Gastroesophageal sphincter (tissue), 4 donors: ENCODE measurements around the gene IFT80. TPM values are rescaled to one million over a fixed set of nuclear protein-coding genes. Genes with fewer than 3 reads are reported as not detected.

Experiments
- ATAC-seq: fragments of 150-250 bp; one replicate; pipeline ENCODE4 v1.9.1; 2016; ENCODE audit warnings: mild to moderate bottlenecking, moderate library complexity
- H3K27ac ChIP-seq, 4 donors: fragments of 200-600 bp; sonication (generic) in 3 of 4; 1 replicate in 3 of 4; 2 replicates in 1 of 4; pipeline ENCODE4 v1.5.1; 2016 to 2019
- H3K27me3 ChIP-seq: fragments of 200-600 bp; sonication (generic); one replicate; pipeline ENCODE4 v1.5.1; 2019
- H3K36me3 ChIP-seq, 2 donors: fragments of 200-600 bp; sonication (generic); one replicate each; pipeline ENCODE4 v1.5.1; 2019; ENCODE audit warnings: control low read depth in 1 of 2
- H3K4me1 ChIP-seq, 3 donors: fragments of 200-600 bp; sonication (generic); 1 replicate in 2 of 3; 2 replicates in 1 of 3; pipeline ENCODE4 v1.5.1; 2016 to 2019; ENCODE audit warnings: control low read depth in 2 of 3
- H3K4me3 ChIP-seq, 2 donors: fragments of 200-600 bp; sonication (generic); one replicate each; pipeline ENCODE4 v1.5.1; 2019; ENCODE audit warnings: mild to moderate bottlenecking in 1 of 2, moderate library complexity in 1 of 2
- H3K9me3 ChIP-seq, 3 donors: fragments of 200-600 bp; sonication (generic); one replicate each; pipeline ENCODE4 v1.5.1; 2017 to 2019; ENCODE audit warnings: control low read depth in 2 of 3
- CTCF ChIP-seq, 4 experiments: fragments of 200-600 bp in 2 of 4; fragments of 450-650 bp in 2 of 4; sonication (generic) in 1 of 4; IDR thresholded peaks; one replicate each; pipeline ENCODE4 v1.5.1; 2017 to 2019; ENCODE audit warnings: antibody characterized with exemption in 4 of 4, mild to moderate bottlenecking in 2 of 4, moderate library complexity in 2 of 4
- EP300 ChIP-seq: sonication (generic); formaldehyde crosslinking; IDR thresholded peaks from one replicate; pipeline ENCODE4 v1.6.1; 2017; ENCODE audit warnings: antibody characterized with exemption, mild to moderate bottlenecking
- POLR2A ChIP-seq, 2 donors: fragments of 450-650 bp; IDR thresholded peaks; one replicate each; pipeline ENCODE4 v1.6.1; 2017; ENCODE audit warnings: antibody characterized with exemption in 2 of 2, mild to moderate bottlenecking in 2 of 2, moderate library complexity in 1 of 2
- POLR2AphosphoS5 ChIP-seq: sonication (generic); formaldehyde crosslinking; IDR thresholded peaks from one replicate; pipeline ENCODE4 v1.6.1; 2017; ENCODE audit warnings: antibody characterized with exemption
- WGBS, 2 donors: methylation state at CpG; one replicate each; pipeline ENCODE4 v1.1.5; 2018; ENCODE audit warnings: low coverage in 1 of 2; 5-methylcytosine and 5-hydroxymethylcytosine counted together
- total RNA-seq, 4 donors: library from RNA; depleted of rRNA; stranded (reverse); fragments of >200 nt; gene quantifications; one replicate each; pipeline ENCODE4 v1.1.0, GENCODE V29; 2016

Gene IFT80
- total RNA-seq, 4 donors from 2014 or later = 14.9 to 36.6 (median 20.1) TPM

GRCh38 chr3:160403796-160404470, 4.9 kb upstream of the IFT80 start:
- TF ChIP-seq POLR2A (IDR thresholded peaks at IDR 0.05) (no peak), CTCF (IDR thresholded peaks at IDR 0.05) (no peak), EP300 (no peak), POLR2AphosphoS5 (no peak)
- Histone ChIP-seq H3K27me3 (peaks cover 18% of the 10 kb centered on the region), H3K4me3 (no peak overlapping the region), H3K4me1 (peaks cover 0 to 32% (median 6%) of the 10 kb centered on the region in 3 donors), H3K27ac (peak overlapping the region in 3 of 4 donors; percentile 1 to 39 (median 36)), H3K36me3 (no peaks in the 10 kb centered on the region), H3K9me3 (no peaks in the 10 kb centered on the region)
- no peak for ATAC-seq
- WGBS, 2 donors = 38 to 51% methylated on average over 7 of the region's 7 CpGs

GRCh38 chr3:160403028-160403545, 4.1 kb upstream of the IFT80 start:
- 38 to 64% methylated on average over 2 of the region's 2 CpGs for WGBS, 2 donors
- Histone ChIP-seq H3K36me3 (no peaks in the 10 kb centered on the region), H3K4me3 (peak overlapping the region; percentile 18 to 69), H3K27me3 (peaks cover 18% of the 10 kb centered on the region), H3K27ac (peak overlapping the region in 2 of 4 donors; percentile 84 to 90), H3K9me3 (no peaks in the 10 kb centered on the region), H3K4me1 (peaks cover 6 to 39% (median 6%) of the 10 kb centered on the region in 3 donors)
- ATAC-seq = no peak
- TF ChIP-seq CTCF (IDR thresholded peaks at IDR 0.05) (no peak), EP300 (no peak), POLR2A (IDR thresholded peaks at IDR 0.05) (no peak), POLR2AphosphoS5 (no peak)

GRCh38 chr3:160402221-160403027, 3.4 kb upstream of the IFT80 start:
- H3K27ac ChIP-seq = peak overlapping the region in 2 of 4 donors; percentile 84 to 90
- TF ChIP-seq POLR2AphosphoS5 (no peak), POLR2A (IDR thresholded peaks at IDR 0.05) (no peak), CTCF (IDR thresholded peaks at IDR 0.05) (no peak), EP300 (no peak)

GRCh38 chr3:160401291-160402095, 2.5 kb upstream of the IFT80 start:
- Histone ChIP-seq H3K27ac (peak overlapping the region in 3 of 4 donors; percentile 84 to 90 (median 86)), H3K36me3 (no peaks in the 10 kb centered on the region), H3K9me3 (no peaks in the 10 kb centered on the region), H3K4me1 (peaks cover 6 to 43% (median 6%) of the 10 kb centered on the region in 3 donors), H3K27me3 (peaks cover 18% of the 10 kb centered on the region), H3K4me3 (peak overlapping the region; percentile 69 to 82)
- TF ChIP-seq CTCF (IDR thresholded peaks at IDR 0.05) (no peak), EP300 (no peak), POLR2AphosphoS5 (no peak), POLR2A (IDR thresholded peaks at IDR 0.05) (no peak)
- ATAC-seq = no peak
- 6 to 14% methylated on average over 14 to 16 of the region's 16 CpGs for WGBS, 2 donors

More at GRCh38 chr3:160402221-160403027, 3.4 kb upstream of the IFT80 start:
- H3K9me3 ChIP-seq = no peaks in the 10 kb centered on the region
- peak overlapping the region; percentile 18 to 69 for H3K4me3 ChIP-seq
- H3K4me1 ChIP-seq = peaks cover 6 to 43% (median 6%) of the 10 kb centered on the region in 3 donors
- WGBS, 2 donors = 25 to 30% methylated on average over 11 of the region's 11 CpGs
- ATAC-seq = no peak
- H3K27me3 ChIP-seq = peaks cover 18% of the 10 kb centered on the region
- H3K36me3 ChIP-seq = no peaks in the 10 kb centered on the region
